Left kidney (tissue), 8 donors: ENCODE data around the gene SLPI. TPM values are rescaled to one million over a fixed set of nuclear protein-coding genes. Genes with fewer than 3 reads are reported as not detected.

Experiments
- DNase-seq: peaks from one replicate; pipeline ENCODE4 v3.0.0-alpha.2; 2013
- long read RNA-seq, 8 donors: transcript quantifications; one replicate each; lab custom pipeline, GENCODE V29; 2026
- polyA plus RNA-seq: library from polyadenylated mRNA; unstranded; fragments of 120-200 nt; gene quantifications from one replicate; pipeline ENCODE4 v1.2.1, GENCODE V29; 2013; ENCODE audit not compliant: insufficient read length

Gene SLPI
- 0.40 TPM for polyA plus RNA-seq
- long read RNA-seq, donor 1, result 0 reads
- long read RNA-seq, donor 2, partial matches to known transcripts, result 0 of 2 reads
- long read RNA-seq, donor 2, other reads (novel, unspliced or antisense), result 0 of 2 reads
- long read RNA-seq, donor 3, result 0 reads
- long read RNA-seq, donor 4, result 0 reads
- long read RNA-seq, donor 5, result 0 reads
- long read RNA-seq, donor 6, result 0 reads
- long read RNA-seq, donor 7, result 0 reads
- long read RNA-seq, donor 8, result 0 reads

- DNase-seq, result no peak
Observed at GRCh38 chr20:45254383-45255262, at the start of gene SLPI. TSS of gene SLPI (minus strand) at chr20:45254564. CDS start at chr20:45254543, 21 bp downstream.

GRCh38 chr20:45303586-45304463, 49.5 kb upstream of the SLPI start:
- no peak for DNase-seq

- DNase-seq, result no peak
Observed at GRCh38 chr20:45301824-45302271, 47.5 kb upstream of the SLPI start.

- DNase-seq, result no peak
Observed at GRCh38 chr20:45300961-45301360, 46.6 kb upstream of the SLPI start.

DNA sequence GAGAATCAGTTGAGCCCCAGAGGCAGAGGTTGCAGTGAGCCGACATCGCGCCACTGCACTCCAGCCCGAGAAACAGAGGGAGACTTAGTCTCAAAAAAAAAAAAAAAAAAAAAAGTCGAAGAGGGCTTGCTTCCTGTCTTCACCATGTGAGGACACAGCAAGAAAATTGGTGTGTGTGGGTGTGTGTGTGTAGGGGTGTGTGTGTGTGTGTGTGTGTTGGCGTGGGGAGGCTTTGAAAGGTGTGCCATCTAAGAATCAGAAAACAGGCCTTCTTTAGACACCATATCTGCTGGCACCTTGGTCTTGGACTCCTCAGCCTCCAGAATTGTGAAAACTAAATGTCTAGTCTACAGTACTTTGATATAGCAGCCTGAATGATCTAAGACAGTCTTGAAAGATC, 45.4 kb upstream of the SLPI start:
- DNase-seq, result no peak

- no peak for DNase-seq
Observed at GRCh38 chr20:45297786-45298497, 43.6 kb upstream of the SLPI start.

GRCh38 chr20:45294659-45295058, 40.3 kb upstream of the SLPI start:
- DNase-seq, result no peak

- no peak for DNase-seq
Observed at GRCh38 chr20:45294003-45294368, 39.6 kb upstream of the SLPI start.

GRCh38 chr20:45293041-45294002, 39.0 kb upstream of the SLPI start:
- peak; percentile 79 for DNase-seq

- DNase-seq, result no peak
Observed at GRCh38 chr20:45292343-45292742, 38.0 kb upstream of the SLPI start.

DNA sequence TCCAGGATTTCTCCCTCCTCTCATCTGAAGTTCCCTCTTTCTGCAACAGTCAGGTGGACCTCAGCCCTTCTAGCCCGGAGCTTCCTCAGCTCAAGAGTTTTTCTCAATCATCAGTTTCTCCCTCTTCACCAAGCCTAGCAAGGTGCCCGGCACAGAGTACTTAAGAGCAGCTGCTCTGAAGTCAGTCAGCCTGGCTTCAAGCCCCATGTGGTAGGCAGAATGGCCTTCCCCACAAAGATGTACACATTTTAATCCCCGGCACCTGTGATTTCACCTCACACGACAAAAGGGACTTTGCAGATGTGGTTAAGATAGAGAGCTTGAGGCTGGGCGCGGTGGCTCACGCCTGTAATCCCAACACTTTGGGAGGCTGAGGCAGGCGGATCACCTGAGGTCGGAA, 37.2 kb upstream of the SLPI start:
- no peak for DNase-seq

GRCh38 chr20:45290677-45291355, 36.5 kb upstream of the SLPI start:
- peak; percentile 82 for DNase-seq

DNA sequence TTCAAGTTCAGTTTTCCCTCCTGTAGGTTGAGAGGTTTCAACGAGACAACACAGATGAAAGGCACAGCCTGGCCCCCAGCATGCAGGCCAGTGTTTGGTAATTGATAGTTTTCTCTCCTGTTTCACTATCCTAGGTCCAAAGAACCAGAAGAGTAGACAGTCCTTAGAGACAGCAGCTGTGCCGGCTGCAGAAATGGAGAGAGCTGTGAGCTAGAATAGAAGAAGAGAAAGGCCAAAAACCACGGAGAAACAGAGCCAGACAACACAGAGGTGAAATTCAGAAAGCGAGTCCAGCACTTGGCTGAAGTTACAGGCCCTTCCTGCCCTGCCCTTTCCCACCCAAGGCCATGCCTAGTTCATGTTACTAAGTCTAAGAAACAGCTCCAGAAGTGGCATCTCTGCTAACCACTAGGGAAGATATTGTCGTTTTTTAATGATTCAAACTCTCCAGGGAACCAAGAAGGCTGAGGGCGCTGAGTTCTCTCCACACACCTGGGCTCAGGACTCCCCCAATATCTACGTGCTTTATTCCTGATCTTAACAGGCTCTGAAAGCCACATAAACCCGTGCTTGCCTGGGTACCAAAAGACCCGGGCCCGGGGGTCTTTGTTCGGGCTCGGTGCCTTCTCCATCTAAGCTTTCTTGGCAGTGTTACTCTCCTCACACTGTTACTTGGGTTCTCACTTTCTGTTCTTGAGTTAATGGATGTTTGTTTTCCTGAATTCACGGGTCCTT, 35.7 kb upstream of the SLPI start:
- no peak for DNase-seq

DNA sequence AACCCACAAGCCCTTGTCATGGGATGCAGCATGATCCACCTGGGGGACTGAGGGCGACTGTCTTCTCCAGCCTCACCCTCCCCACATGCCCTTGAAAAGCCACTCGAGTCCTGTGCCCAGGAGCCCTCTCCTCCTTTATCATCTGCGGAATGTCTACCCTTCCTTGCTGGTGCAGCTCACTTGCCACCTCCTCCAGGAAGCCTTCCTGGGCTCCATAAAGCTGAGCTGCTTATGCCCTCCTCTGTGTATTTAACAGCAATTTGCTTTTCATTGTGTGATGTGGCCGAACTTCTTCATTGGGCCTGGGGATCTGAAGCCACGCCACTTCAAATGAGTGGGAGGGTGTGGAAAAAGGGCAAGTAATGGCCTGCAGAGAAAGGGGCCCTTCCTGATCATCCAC, 34.5 kb upstream of the SLPI start:
- no peak for DNase-seq

GRCh38 chr20:45288376-45288775, 34.0 kb upstream of the SLPI start:
- no peak for DNase-seq

GRCh38 chr20:45283551-45284057, 29.2 kb upstream of the SLPI start:
- DNase-seq, result no peak

GRCh38 chr20:45282700-45283550, 28.6 kb upstream of the SLPI start:
- DNase-seq, result no peak

- no peak for DNase-seq
Observed at GRCh38 chr20:45279992-45280391, 25.6 kb upstream of the SLPI start.
